IPS DF 6.9 (cell line): ENCODE measurements around the gene ZNF625.
"Not testable (repeated sequence)": the region's sequence is repeated elsewhere in the genome, so short reads cannot be mapped to it uniquely, and the experiment has no call there.

ENCODE experiments used
- DNase-seq: peaks from one replicate; pipeline ENCODE4 v3.0.0-alpha.2; 2013; ENCODE audit warnings: low read depth, low spot score
- H3K27ac ChIP-seq: one replicate; pipeline ENCODE4 v1.5.1; 2013; ENCODE audit warnings: low read length, control low read depth
- H3K27me3 ChIP-seq: 2 replicates; pipeline ENCODE4 v1.6.1; 2013; ENCODE audit warnings: mild to moderate bottlenecking, low read length; ENCODE audit not compliant: control insufficient read depth, insufficient read depth
- H3K36me3 ChIP-seq: 2 replicates; pipeline ENCODE4 v1.6.1; 2013; ENCODE audit warnings: low read length; ENCODE audit not compliant: control insufficient read depth, insufficient read depth
- H3K4me1 ChIP-seq: 2 replicates; pipeline ENCODE4 v1.6.1; 2013; ENCODE audit warnings: low read length; ENCODE audit not compliant: control insufficient read depth, insufficient read depth
- H3K4me3 ChIP-seq: 2 replicates; pipeline ENCODE4 v1.5.1; 2013; ENCODE audit warnings: mild to moderate bottlenecking, low read length
- H3K9me3 ChIP-seq: 2 replicates; pipeline ENCODE4 v1.6.1; 2013; ENCODE audit warnings: low read length, inconsistent platforms; ENCODE audit not compliant: control insufficient read depth, insufficient read depth
- WGBS: extraction: QIAGEN DNeasy Blood & Tissue Kit; methylation state at CpG from one replicate; pipeline ENCODE4 v1.1.7; 2013; ENCODE audit warnings: mixed read lengths, missing lambda C conversion rate; ENCODE audit not compliant: insufficient read length, insufficient coverage; 5-methylcytosine and 5-hydroxymethylcytosine counted together

The ZNF625 gene

DNA sequence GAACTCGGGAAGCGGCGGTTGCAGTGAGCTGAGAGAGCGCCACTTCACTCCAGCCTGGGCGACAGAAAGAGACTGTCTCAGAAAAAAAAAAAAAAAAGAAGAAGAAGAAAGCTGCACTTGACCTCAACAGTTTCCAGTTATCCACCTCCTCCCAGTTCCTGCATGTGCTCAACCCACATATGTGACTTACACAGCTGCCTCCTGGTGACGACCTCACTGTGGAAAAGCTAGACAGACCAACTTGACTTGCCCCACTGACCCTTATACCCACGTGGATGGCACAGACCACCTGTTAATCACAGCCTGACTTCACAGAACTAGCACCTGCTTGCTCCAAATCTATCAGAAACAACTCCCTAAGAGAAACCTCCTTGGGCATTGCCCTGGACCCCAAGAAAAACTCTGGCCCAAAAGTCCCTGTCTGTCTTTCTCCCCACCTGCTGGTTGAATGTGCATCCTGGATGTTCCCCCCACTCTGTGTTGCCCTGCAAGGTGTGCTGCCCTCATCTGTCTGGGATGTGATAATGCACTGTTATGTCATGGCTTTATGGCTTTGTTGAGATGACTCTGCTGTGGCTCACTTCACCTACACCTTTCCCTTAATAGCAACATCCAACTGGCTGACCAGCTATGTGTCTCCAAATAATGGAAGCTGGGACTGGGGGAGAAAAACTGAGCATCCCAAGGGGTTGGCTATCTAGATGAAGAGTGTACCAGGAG lies 19.2 kb downstream of the ZNF625 start:
- no peaks in the 10 kb centered on the region for H3K27me3 ChIP-seq
- H3K36me3 ChIP-seq: peaks cover 17% of the 10 kb centered on the region
- WGBS: no CpG with 5 or more reads among the region's 7 CpGs
- H3K27ac ChIP-seq: no peak overlapping the region
- no peak for DNase-seq
- H3K4me1 ChIP-seq: peaks cover 1% of the 10 kb centered on the region; the same call in 1 of the 2 replicates
- H3K4me3 ChIP-seq: no peak overlapping the region
- H3K9me3 ChIP-seq: peaks cover 11% of the 10 kb centered on the region

DNA sequence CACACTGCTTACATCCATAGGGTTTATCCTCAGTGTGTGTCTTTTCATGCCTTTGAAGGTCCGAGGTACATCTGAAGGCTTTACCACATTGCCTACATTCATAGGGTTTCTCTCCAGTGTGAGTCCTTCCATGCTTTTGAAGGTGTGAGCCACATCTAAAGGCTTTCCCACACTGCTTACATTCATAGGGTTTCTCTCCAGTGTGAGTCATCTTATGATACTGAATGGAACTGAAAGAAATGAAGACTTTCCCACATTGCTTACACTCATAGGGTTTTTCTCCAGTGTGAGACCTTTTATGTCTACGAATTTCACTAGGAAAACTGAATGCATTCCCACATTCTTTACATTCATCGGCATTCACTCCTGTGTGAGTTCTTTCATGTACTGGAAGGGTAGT lies 23.5 kb downstream of the ZNF625 start:
- H3K27me3 ChIP-seq: no peaks in the 10 kb centered on the region
- H3K4me3 ChIP-seq: no peak overlapping the region
- H3K36me3 ChIP-seq: peaks cover 23% of the 10 kb centered on the region
- no peaks in the 10 kb centered on the region for H3K4me1 ChIP-seq
- DNase-seq: no peak
- WGBS: no CpG with 5 or more reads among the region's 3 CpGs
- H3K27ac ChIP-seq: no peak overlapping the region
- H3K9me3 ChIP-seq: peaks cover 11% of the 10 kb centered on the region

DNA sequence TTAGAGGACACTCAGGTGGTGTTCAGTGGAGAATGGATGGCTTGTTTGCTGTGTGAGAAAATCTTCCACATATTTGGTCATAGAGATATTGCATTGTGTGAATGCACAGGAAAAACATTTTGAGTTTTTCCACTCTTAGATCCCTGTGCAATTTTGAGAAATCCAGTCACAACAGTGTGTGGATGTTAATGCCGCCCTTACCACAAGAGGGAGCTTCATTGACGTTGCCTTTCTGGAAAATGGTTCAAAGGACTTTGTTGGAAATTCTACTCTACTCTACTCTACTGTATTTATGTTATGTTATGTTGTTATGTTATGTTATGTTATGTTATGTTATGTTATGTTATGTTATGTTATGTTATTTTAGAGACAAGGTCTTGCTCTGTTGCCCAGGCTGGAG lies 29.8 kb downstream of the ZNF625 start:
- Histone ChIP-seq H3K4me3 (no peak overlapping the region), H3K4me1 (no peaks in the 10 kb centered on the region), H3K27ac (no peak overlapping the region), H3K36me3 (peaks cover under 1% of the 10 kb centered on the region; the same call in 1 of the 2 replicates), H3K27me3 (no peaks in the 10 kb centered on the region), H3K9me3 (no peaks in the 10 kb centered on the region)
- WGBS: no CpG with 5 or more reads among the region's 2 CpGs
- no peak for DNase-seq

DNA sequence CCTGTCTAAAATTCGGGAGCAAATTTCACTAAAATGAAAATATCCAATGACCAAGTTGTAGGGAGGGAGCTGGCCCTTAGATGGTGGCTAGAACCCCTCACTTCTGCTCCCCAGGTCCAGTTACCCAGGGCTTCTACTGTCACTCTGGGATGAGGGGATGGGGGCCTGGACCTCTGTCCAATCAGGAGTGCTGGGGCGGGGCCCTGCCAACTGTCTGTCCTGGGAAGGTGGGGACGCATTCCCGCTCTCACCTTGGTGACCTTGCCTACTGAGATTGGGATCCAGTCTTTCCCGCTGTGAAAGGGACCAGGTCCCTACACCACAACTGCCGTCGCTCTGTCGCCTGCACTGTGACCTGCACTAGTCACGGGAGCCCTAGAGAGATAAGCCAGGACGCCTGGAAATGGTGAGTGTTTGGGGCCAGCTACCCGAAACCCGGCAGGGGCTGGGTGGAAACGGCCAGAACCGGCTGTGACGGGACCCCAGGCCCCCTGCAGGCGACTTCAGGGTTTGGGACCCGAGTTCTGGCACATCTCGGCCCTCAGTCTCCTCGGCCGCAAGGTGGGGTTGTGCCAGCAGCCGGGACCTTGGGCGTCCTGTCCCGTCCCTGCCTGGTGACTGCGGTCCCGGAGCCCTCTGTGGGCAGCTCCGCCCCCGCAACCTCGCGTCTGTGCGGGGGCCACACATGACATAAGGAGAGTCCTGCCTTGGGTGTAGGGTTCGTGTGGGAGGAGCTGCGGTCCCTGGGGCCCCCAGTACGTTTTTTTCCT lies 39.1 kb downstream of the ZNF625 start:
- peaks cover 10% of the 10 kb centered on the region; the same call in 1 of the 2 replicates for H3K36me3 ChIP-seq
- no CpG with 5 or more reads among the region's 33 CpGs for WGBS
- DNase-seq: no peak
- peaks cover 3% of the 10 kb centered on the region for H3K9me3 ChIP-seq
- no peak overlapping the region for H3K27ac ChIP-seq
- no peak overlapping the region for H3K4me3 ChIP-seq
- no peaks in the 10 kb centered on the region for H3K4me1 ChIP-seq
- no peaks in the 10 kb centered on the region for H3K27me3 ChIP-seq

DNA sequence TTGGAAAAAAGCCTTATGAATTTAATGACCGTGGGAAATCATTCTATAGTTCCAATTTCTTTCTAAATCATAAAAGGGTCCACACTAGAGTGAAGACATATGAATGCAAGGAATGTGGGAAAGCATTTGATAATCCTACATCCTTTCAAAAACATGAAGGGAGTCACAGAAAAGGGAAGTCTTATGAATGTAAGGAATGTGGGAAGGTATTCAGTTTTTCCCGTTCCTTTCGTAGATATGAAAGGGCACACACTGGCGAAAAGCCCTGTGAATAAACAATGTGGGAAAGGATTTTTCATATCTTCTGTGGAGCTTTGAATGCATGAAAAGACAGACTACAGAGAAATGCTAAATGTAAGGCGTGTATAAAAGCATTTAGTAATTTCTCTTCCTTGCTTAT lies 43.4 kb downstream of the ZNF625 start:
- Histone ChIP-seq H3K9me3 (peaks cover 13% of the 10 kb centered on the region), H3K4me3 (no peak overlapping the region), H3K36me3 (peaks cover 34% of the 10 kb centered on the region; the same call in 1 of the 2 replicates), H3K27me3 (no peaks in the 10 kb centered on the region), H3K27ac (no peak overlapping the region), H3K4me1 (no peaks in the 10 kb centered on the region)
- no CpG with 5 or more reads among the region's 5 CpGs for WGBS
- DNase-seq: no peak

DNA sequence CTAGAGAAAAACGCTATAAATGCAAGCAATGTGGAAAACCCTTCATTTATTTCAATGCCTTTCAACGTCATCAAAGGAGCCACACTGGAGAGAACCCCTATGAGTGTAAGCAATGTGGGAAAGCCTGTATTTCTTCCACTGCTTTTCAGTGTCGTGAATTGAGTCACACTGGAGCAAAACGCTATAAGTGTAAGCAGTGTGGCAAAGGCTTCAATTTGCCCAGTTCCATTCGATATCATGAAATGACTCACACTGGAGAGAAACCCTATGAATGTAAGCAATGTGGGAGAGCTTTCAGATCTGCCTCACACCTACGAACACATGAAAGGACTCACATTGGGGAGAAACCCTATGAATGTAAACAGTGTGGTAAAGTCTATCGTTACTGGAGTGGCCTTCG lies 43.8 kb downstream of the ZNF625 start:
- no peaks in the 10 kb centered on the region for H3K27me3 ChIP-seq
- WGBS: no CpG with 5 or more reads among the region's 8 CpGs
- no peak for DNase-seq
- H3K4me3 ChIP-seq: no peak overlapping the region
- H3K4me1 ChIP-seq: no peaks in the 10 kb centered on the region
- peaks cover 34% of the 10 kb centered on the region; the same call in 1 of the 2 replicates for H3K36me3 ChIP-seq
- peaks cover 13% of the 10 kb centered on the region for H3K9me3 ChIP-seq
- no peak overlapping the region for H3K27ac ChIP-seq

DNA sequence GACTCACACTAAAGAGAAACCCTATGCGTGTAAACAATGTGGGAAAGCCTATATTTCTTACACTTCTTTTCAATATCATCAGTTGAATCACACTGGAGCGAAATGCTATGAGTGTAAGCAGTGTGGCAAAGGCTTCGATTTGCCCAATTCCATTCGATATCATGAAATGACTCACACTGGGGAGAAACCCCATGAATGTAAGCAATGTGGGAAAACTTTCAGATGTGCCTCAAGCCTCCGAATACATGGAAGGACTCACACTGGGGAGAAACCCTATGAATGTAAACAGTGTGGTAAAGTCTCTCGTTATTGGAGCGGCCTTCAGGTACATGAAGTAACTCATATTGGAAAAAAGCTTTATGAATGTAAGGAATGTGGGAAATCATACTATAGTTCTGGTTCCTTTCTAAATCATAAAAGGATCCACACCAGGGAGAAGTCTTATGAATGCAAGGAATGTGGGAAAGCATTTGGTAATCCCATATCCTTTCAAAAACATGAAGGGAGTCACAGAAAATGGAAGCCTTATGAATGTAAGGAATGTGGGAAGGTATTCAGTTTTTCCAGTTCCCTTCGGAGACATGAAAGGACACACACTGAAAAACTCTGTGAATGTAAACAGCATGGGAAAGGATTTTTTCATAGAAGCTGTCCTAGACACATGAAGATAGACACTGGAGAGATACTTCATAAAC lies 44.4 kb downstream of the ZNF625 start:
- no peak overlapping the region for H3K4me3 ChIP-seq
- no peaks in the 10 kb centered on the region for H3K4me1 ChIP-seq
- no peak for DNase-seq
- WGBS: no CpG with 5 or more reads among the region's 8 CpGs
- H3K36me3 ChIP-seq: peaks cover 34% of the 10 kb centered on the region; the same call in 1 of the 2 replicates
- no peak overlapping the region for H3K27ac ChIP-seq
- no peaks in the 10 kb centered on the region for H3K27me3 ChIP-seq
- H3K9me3 ChIP-seq: peaks cover 13% of the 10 kb centered on the region

DNA sequence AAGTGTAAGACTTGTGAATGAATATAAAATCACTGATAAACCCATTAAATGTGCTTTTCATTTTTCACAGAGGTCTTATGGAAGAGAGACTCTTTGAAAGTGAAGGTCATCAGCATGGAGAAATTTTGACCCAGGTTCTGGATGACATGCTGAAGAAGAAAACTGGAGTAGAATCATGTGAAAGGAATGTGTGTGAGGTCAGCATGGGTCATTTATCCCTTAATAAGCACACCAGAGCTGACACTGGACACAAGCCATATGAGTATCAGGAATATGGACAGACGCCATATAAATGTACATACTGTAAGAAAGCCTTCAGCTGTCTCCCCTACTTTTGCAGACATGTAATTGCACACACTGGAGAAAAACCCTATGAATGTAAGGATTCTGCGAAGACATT lies 45.4 kb downstream of the ZNF625 start:
- no peak overlapping the region for H3K4me3 ChIP-seq
- no peak for DNase-seq
- H3K36me3 ChIP-seq: peaks cover 34% of the 10 kb centered on the region; the same call in 1 of the 2 replicates
- peaks cover 13% of the 10 kb centered on the region for H3K9me3 ChIP-seq
- no peaks in the 10 kb centered on the region for H3K27me3 ChIP-seq
- no CpG with 5 or more reads among the region's 2 CpGs for WGBS
- H3K27ac ChIP-seq: no peak overlapping the region
- H3K4me1 ChIP-seq: no peaks in the 10 kb centered on the region

DNA sequence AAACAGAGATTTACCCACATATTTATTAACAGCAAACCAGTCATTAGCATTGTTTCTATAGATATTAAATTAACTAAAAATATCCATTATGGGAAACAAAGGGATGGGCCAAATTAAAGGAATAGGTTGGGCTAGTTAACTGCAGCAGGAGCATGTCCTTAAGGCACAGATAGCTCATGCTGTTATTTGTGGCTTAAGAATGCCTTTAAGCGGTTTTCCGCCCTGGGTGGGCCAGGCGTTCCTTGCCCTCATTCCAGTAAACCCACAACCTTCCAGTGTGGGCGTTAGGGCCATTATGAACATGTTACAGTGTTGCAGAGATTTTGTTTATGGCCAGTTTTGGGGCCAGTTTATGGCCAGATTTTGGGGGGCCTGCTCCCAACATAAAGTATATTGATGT lies 52.6 kb downstream of the ZNF625 start:
- not testable (repeated sequence) for H3K36me3 ChIP-seq, H3K4me1 ChIP-seq, H3K27ac ChIP-seq, H3K4me3 ChIP-seq, DNase-seq, H3K9me3 ChIP-seq, H3K27me3 ChIP-seq
- no CpG with 5 or more reads among the region's 4 CpGs for WGBS

DNA sequence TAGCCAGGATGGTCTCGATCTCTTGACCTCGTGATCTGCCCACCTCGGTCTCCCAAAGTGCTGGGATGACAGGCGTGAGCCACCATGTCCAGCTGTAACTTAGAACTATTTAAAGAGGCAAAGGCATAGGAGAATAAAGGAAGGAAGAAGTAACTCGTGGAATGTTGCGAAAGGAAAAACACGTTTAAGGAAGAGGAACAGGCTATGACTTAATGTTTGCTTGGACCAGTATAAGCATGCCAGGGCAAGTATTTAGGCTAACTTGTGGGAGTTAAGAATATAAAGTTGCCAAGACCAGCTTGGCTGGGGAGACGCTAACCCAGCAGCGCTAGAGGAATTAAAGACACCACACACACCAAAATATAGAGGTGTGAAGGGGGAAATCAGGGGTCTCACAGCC lies 58.5 kb downstream of the ZNF625 start:
- H3K27me3 ChIP-seq: no peaks in the 10 kb centered on the region
- no CpG with 5 or more reads among the region's 9 CpGs for WGBS
- peaks cover under 1% of the 10 kb centered on the region; the same call in 1 of the 2 replicates for H3K4me1 ChIP-seq
- H3K9me3 ChIP-seq: no peaks in the 10 kb centered on the region
- H3K27ac ChIP-seq: no peak overlapping the region
- H3K36me3 ChIP-seq: peaks cover 7% of the 10 kb centered on the region; the same call in 1 of the 2 replicates
- DNase-seq: no peak
- no peak overlapping the region for H3K4me3 ChIP-seq
